ENCODE data around the gene USP17L15.
"Not testable (repeated sequence)": the region's sequence is repeated elsewhere in the genome, so short reads cannot be mapped to it uniquely, and the experiment has no call there.

USP17L15 gene, protein sequence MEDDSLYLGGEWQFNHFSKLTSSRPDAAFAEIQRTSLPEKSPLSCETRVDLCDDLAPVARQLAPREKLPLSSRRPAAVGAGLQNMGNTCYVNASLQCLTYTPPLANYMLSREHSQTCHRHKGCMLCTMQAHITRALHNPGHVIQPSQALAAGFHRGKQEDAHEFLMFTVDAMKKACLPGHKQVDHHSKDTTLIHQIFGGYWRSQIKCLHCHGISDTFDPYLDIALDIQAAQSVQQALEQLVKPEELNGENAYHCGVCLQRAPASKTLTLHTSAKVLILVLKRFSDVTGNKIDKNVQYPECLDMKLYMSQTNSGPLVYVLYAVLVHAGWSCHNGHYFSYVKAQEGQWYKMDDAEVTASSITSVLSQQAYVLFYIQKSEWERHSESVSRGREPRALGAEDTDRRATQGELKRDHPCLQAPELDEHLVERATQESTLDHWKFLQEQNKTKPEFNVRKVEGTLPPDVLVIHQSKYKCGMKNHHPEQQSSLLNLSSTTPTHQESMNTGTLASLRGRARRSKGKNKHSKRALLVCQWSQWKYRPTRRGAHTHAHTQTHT

DNA sequence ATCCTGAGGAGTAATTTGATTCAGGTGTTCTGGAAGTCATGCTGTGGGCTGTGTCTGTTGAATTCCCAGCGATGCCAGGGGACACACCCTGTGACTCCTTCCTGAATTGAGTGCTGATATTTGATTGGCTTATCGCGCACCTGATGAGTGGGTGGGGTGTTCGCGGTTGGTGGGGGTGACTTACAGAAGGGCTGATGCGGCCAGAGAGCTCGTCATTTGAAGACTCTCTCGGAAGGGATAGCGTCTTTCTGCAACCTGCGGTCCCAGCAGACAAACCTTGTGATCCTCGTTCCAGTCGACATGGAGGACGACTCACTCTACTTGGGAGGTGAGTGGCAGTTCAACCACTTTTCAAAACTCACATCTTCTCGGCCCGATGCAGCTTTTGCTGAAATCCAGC is at the start of gene USP17L15:
USP17L15 (plus strand) TSS at position 301 of the 400 bp plus-strand sequence; CDS start at position 301, 0 bp downstream.
- not testable (repeated sequence) for DNase-seq

DNA sequence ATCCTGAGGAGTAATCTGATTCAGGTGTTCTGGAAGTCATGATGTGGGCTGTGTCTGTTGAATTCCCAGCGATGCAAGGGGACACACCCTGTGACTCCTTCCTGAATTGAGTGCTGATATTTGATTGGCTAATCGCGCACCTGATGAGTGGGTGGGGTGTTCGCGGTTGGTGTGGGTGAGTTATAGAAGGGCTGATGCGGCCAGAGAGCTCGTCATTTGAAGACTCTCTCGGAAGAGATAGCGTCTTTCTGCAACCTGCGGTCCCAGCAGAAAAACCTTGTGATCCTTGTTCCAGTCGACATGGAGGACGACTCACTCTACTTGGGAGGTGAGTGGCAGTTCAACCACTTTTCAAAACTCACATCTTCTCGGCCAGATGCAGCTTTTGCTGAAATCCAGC is 23.8 kb upstream of the USP17L15 start, which contains the start of gene USP17L10:
USP17L10 (plus strand) TSS at position 301 of the 400 bp plus-strand sequence; CDS start at position 301, 0 bp downstream.
- not testable (repeated sequence) for DNase-seq

DNA sequence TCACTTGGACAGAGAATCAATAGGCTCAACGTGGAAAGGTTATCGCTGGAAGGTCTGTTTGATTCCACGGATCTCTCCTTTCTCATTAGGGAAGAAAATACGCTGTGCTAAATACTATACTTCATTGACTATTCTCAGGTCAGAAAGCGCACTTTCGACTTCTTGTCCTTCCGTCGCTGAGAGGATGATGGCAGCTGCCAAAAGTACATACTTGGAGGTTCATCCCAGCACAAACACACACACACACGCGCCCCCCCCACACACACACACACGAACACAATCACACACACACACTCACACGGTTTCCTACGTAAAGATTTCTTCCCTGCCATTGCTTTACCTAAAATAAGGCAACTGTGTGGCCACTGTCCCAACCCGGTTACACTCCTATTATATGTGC is 19.5 kb upstream of the USP17L15 start:
- DNase-seq, result not testable (repeated sequence)

DNA sequence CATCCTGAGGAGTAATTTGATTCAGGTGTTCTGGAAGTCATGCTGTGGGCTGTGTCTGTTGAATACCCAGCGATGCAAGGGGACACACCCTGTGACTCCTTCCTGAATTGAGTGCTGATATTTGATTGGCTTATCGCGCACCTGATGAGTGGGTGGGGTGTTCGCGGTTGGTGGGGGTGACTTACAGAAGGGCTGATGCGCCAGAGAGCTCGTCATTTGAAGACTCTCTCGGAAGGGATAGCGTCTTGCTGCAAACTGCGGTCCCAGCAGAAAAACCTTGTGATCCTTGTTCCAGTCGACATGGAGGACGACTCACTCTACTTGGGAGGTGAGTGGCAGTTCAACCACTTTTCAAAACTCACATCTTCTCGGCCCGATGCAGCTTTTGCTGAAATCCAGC is 19.1 kb upstream of the USP17L15 start, which contains the start of gene USP17L11:
USP17L11 (plus strand) TSS at position 301 of the 400 bp plus-strand sequence; CDS start at position 301, 0 bp downstream.
- DNase-seq, result not testable (repeated sequence)

DNA sequence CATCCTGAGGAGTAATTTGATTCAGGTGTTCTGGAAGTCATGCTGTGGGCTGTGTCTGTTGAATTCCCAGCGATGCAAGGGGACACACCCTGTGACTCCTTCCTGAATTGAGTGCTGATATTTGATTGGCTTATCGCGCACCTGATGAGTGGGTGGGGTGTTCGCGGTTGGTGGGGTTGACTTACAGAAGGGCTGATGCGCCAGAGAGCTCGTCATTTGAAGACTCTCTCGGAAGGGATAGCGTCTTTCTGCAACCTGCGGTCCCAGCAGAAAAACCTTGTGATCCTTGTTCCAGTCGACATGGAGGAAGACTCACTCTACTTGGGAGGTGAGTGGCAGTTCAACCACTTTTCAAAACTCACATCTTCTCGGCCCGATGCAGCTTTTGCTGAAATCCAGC is 14.3 kb upstream of the USP17L15 start, which contains the start of gene USP17L12:
USP17L12 (plus strand) TSS at position 301 of the 400 bp plus-strand sequence; CDS start at position 301, 0 bp downstream.
- DNase-seq, result not testable (repeated sequence)

DNA sequence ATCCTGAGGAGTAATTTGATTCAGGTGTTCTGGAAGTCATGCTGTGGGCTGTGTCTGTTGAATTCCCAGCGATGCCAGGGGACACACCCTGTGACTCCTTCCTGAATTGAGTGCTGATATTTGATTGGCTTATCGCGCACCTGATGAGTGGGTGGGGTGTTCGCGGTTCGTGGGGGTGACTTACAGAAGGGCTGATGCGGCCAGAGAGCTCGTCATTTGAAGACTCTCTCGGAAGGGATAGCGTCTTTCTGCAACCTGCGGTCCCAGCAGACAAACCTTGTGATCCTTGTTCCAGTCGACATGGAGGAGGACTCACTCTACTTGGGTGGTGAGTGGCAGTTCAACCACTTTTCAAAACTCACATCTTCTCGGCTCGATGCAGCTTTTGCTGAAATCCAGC is 9.6 kb upstream of the USP17L15 start, which contains the start of gene USP17L13:
USP17L13 (plus strand) TSS at position 301 of the 400 bp plus-strand sequence; CDS start at position 301, 0 bp downstream.
- not testable (repeated sequence) for DNase-seq

DNA sequence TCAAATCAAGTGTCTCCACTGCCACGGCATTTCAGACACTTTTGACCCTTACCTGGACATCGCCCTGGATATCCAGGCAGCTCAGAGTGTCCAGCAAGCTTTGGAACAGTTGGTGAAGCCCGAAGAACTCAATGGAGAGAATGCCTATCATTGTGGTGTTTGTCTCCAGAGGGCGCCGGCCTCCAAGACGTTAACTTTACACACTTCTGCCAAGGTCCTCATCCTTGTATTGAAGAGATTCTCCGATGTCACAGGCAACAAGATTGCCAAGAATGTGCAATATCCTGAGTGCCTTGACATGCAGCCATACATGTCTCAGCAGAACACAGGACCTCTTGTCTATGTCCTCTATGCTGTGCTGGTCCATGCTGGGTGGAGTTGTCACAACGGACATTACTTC is 3.9 kb upstream of the USP17L15 start:
- DNase-seq, result not testable (repeated sequence)

DNA sequence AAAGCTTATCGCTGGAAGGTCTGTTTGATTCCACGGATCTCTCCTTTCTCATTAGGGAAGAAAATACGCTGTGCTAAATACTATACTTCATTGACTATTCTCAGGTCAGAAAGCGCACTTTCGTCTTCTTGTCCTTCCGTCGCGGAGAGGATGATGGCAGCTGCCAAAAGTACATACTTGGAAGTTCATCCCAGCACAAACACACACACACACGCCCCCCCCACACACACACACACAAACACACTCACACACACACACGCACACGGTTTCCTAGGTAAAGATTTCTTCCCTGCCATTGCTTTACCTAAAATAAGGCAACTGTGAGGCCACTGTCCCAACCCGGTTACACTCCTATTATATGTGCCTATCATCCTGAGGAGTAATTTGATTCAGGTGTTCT is 4.3 kb downstream of the USP17L15 start:
- not testable (repeated sequence) for DNase-seq

DNA sequence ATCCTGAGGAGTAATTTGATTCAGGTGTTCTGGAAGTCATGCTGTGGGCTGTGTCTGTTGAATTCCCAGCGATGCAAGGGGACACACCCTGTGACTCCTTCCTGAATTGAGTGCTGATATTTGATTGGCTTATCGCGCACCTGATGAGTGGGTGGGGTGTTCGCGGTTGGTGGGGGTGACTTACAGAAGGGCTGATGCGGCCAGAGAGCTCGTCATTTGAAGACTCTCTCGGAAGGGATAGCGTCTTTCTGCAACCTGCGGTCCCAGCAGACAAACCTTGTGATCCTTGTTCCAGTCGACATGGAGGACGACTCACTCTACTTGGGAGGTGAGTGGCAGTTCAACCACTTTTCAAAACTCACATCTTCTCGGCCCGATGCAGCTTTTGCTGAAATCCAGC is 9.4 kb downstream of the USP17L15 start, which contains the start of gene USP17L17:
USP17L17 (plus strand) TSS at position 301 of the 400 bp plus-strand sequence; CDS start at position 301, 0 bp downstream.
- not testable (repeated sequence) for DNase-seq

DNA sequence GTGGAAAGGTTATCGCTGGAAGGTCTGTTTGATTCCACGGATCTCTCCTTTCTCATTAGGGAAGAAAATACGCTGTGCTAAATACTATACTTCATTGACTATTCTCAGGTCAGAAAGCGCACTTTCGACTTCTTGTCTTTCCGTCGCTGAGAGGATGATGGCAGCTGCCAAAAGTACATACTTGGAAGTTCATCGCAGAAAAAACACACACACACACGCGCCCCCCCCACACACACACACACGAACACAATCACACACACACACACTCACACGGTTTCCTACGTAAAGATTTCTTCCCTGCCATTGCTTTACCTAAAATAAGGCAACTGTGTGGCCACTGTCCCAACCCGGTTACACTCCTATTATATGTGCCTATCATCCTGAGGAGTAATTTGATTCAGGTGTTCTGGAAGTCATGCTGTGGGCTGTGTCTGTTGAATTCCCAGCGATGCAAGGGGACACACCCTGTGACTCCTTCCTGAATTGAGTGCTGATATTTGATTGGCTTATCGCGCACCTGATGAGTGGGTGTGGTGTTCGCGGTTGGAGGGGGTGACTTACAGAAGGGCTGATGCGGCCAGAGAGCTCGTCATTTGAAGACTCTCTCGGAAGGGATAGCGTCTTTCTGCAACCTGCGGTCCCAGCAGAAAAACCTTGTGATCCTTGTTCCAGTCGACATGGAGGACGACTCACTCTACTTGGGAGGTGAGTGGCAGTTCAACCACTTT is 13.9 kb downstream of the USP17L15 start, which contains the start of gene USP17L18:
USP17L18 (plus strand) TSS at position 678 of the 728 bp plus-strand sequence; CDS start at position 678, 0 bp downstream.
- not testable (repeated sequence) for DNase-seq

DNA sequence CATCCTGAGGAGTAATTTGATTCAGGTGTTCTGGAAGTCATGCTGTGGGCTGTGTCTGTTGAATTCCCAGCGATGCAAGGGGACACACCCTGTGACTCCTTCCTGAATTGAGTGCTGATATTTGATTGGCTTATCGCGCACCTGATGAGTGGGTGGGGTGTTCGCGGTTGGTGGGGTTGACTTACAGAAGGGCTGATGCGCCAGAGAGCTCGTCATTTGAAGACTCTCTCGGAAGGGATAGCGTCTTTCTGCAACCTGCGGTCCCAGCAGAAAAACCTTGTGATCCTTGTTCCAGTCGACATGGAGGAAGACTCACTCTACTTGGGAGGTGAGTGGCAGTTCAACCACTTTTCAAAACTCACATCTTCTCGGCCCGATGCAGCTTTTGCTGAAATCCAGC is 18.9 kb downstream of the USP17L15 start, which contains the start of gene USP17L19:
USP17L19 (plus strand) TSS at position 301 of the 400 bp plus-strand sequence; CDS start at position 301, 0 bp downstream.
- not testable (repeated sequence) for DNase-seq

DNA sequence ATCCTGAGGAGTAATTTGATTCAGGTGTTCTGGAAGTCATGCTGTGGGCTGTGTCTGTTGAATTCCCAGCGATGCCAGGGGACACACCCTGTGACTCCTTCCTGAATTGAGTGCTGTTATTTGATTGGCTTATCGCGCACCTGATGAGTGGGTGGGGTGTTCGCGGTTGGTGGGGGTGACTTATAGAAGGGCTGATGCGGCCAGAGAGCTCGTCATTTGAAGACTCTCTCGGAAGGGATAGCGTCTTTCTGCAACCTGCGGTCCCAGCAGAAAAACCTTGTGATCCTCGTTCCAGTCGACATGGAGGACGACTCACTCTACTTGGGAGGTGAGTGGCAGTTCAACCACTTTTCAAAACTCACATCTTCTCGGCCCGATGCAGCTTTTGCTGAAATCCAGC is 23.6 kb downstream of the USP17L15 start, which contains the start of gene USP17L20:
USP17L20 (plus strand) TSS at position 301 of the 400 bp plus-strand sequence; CDS start at position 301, 0 bp downstream.
- DNase-seq, result not testable (repeated sequence)

DNA sequence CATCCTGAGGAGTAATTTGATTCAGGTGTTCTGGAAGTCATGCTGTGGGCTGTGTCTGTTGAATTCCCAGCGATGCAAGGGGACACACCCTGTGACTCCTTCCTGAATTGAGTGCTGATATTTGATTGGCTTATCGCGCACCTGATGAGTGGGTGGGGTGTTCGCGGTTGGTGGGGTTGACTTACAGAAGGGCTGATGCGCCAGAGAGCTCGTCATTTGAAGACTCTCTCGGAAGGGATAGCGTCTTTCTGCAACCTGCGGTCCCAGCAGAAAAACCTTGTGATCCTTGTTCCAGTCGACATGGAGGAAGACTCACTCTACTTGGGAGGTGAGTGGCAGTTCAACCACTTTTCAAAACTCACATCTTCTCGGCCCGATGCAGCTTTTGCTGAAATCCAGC is 28.4 kb downstream of the USP17L15 start, which contains the start of gene USP17L21:
USP17L21 (plus strand) TSS at position 301 of the 400 bp plus-strand sequence; CDS start at position 301, 0 bp downstream.
- not testable (repeated sequence) for DNase-seq

DNA sequence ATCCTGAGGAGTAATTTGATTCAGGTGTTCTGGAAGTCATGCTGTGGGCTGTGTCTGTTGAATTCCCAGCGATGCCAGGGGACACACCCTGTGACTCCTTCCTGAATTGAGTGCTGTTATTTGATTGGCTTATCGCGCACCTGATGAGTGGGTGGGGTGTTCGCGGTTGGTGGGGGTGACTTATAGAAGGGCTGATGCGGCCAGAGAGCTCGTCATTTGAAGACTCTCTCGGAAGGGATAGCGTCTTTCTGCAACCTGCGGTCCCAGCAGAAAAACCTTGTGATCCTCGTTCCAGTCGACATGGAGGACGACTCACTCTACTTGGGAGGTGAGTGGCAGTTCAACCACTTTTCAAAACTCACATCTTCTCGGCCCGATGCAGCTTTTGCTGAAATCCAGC is 33.1 kb downstream of the USP17L15 start, which contains the start of gene USP17L22:
USP17L22 (plus strand) TSS at position 301 of the 400 bp plus-strand sequence; CDS start at position 301, 0 bp downstream.
- DNase-seq, result not testable (repeated sequence)

DNA sequence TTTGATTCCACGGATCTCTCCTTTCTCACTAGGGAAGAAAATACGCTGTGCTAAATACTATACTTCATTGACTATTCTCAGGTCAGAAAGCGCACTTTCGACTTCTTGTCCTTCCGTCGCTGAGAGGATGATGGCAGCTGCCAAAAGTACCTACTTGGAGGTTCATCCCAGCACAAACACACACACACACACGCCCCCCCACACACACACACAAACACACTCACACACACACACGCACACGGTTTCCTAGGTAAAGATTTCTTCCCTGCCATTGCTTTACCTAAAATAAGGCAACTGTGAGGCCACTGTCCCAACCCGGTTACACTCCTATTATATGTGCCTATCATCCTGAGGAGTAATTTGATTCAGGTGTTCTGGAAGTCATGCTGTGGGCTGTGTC is 37.5 kb downstream of the USP17L15 start:
- not testable (repeated sequence) for DNase-seq

All from NCI-H1417 treated with DMSO at 0.1 percent for 48 hours (cell line).